Lung (tissue), 12 donors: ENCODE measurements around the gene PROX2. TPM values are rescaled to one million over a fixed set of nuclear protein-coding genes. Genes with fewer than 3 reads are reported as not detected.
A peak's percentile ranks its signal among the peaks of the same experiment; 100 is the strongest.

Source experiments
- ATAC-seq: fragments of 200-7000 bp; cut with Tn5 transposase; one replicate; pipeline ENCODE4 v1.9.1; 2020; ENCODE audit warnings: moderate number of reproducible peaks; ENCODE audit not compliant: insufficient read depth, low FRiP score
- DNase-seq, 3 donors: peaks; one replicate each; pipeline ENCODE4 v3.0.0-alpha.2; 2013 to 2017
- H3K27ac ChIP-seq, 2 donors: one replicate each; pipeline ENCODE4 v1.5.1; 2013; ENCODE audit warnings: mild to moderate bottlenecking in 2 of 2, moderate library complexity in 2 of 2, control low read depth in 1 of 2, inconsistent platforms in 1 of 2, low read depth in 1 of 2, low read length in 1 of 2
- H3K27me3 ChIP-seq, 3 donors: one replicate each; pipeline ENCODE4 v1.5.1; 2013; ENCODE audit warnings: low read length in 2 of 3; ENCODE audit not compliant: control insufficient read depth in 3 of 3, insufficient read depth in 3 of 3
- H3K36me3 ChIP-seq, 4 donors: one replicate each; pipeline ENCODE4 v1.5.1; 2013; ENCODE audit warnings: low read length in 4 of 4, mild to moderate bottlenecking in 1 of 4, moderate library complexity in 1 of 4; ENCODE audit not compliant: control insufficient read depth in 4 of 4, insufficient read depth in 4 of 4
- H3K4me1 ChIP-seq, 5 donors: one replicate each; pipeline ENCODE4 v1.5.1; 2013; ENCODE audit warnings: low read length in 5 of 5, mild to moderate bottlenecking in 2 of 5, moderate library complexity in 1 of 5; ENCODE audit not compliant: control insufficient read depth in 5 of 5, insufficient read depth in 5 of 5
- H3K4me3 ChIP-seq: one replicate; pipeline ENCODE4 v1.5.1; 2013; ENCODE audit warnings: mild to moderate bottlenecking, control low read depth, moderate library complexity
- H3K9ac ChIP-seq, 2 donors: one replicate each; pipeline ENCODE4 v1.5.1; 2013; ENCODE audit warnings: low read length in 2 of 2, control low read depth in 1 of 2; ENCODE audit not compliant: insufficient read depth in 1 of 2
- H3K9me3 ChIP-seq, 4 donors: one replicate each; pipeline ENCODE4 v1.5.1; 2013; ENCODE audit warnings: low read length in 3 of 4, mild to moderate bottlenecking in 1 of 4, moderate library complexity in 1 of 4; ENCODE audit not compliant: control insufficient read depth in 4 of 4, insufficient read depth in 3 of 4
- CTCF ChIP-seq: IDR thresholded peaks from 2 replicates; pipeline ENCODE4 v1.5.1; 2012; ENCODE audit warnings: mild to moderate bottlenecking; ENCODE audit errors: control extremely low read depth, extremely low read depth
- WGBS, 2 donors: extraction: QIAGEN DNeasy Blood & Tissue Kit; methylation state at CpG; one replicate each; pipeline ENCODE4 v1.1.7; 2013; 5-methylcytosine and 5-hydroxymethylcytosine counted together
- polyA plus RNA-seq, 2 donors: library from polyadenylated mRNA; stranded (reverse); fragments of 200-250 nt; gene quantifications; one replicate each; pipeline ENCODE4 v1.2.1, GENCODE V29; 2013
- total RNA-seq, 2 donors: library from RNA; depleted of rRNA in 1 of 2; stranded (reverse); fragments of >200 nt in 1 of 2; gene quantifications; one replicate each; pipeline ENCODE4 v1.2.1, GENCODE V29; 2014 to 2021
- donor health status: control.
- donor health status: control.
- donor health status: Bipolar disorder and iron deficiency.
- donor health status: healthy.
- donor health status: DM: yes; HTN: yes; CAD: no.

Gene PROX2
- total and polyA plus RNA-seq, 4 donors = 0.01 to 0.09 TPM; not detected in 2

DNA sequence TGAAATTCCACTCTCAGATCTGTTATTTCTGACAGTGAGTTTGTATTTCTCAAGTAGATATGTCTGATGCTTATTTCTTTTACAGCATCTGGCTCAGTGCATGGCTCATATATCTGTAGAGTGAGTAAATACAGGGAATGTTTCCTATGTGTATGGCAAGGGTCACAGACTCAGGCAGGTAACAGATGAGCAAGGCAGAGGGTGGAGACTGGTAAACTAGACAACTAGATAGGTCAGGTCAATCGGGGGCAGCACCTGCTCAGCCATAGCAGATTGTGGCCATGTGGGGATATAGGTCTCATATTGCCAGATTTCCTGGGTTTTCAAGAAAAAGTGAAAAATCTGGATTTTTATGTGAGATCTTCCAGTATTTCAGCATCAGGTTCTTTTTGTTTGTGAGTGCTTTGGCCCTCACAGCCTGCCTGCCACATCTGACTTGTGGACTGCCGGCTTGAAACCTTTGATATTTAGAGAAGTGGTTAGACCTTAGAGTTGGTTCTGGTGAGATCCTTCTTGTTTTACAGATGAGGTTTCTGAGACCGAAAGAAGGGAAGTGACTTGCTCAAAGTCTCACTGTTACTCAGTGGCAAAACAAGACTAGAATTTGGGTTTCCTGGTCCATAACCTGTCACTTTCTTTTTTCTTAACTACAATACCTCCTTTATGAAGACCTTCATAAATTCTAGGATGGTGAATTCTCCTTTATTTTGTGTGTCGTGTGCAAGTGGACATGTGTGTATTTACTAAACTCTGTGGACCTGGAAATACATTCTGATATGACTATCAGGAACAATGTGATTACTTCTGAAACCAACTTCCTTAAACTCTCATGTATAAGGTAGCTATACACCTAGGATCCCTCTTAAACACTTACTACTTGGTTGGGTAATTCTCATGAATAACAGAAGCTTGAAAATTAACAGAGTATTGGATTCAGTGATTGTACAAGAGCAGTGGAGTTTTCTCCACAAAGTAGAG, 34.4 kb downstream of the PROX2 start:
- Histone ChIP-seq H3K27ac (no peak overlapping the region), H3K9ac (no peak overlapping the region), H3K27me3 (no peaks in the 10 kb centered on the region), H3K4me3 (no peak overlapping the region), H3K4me1 (peaks cover 0 to 4% (median 0%) of the 10 kb centered on the region in 5 donors), H3K36me3 (peaks cover 0 to 8% (median 5%) of the 10 kb centered on the region in 4 donors), H3K9me3 (no peaks in the 10 kb centered on the region)
- 70 to 74% methylated on average over 4 of the region's 4 CpGs for WGBS, 2 donors
- DNase-seq (no peak), ATAC-seq (no peak)
- TF ChIP-seq CTCF = no peak

DNA sequence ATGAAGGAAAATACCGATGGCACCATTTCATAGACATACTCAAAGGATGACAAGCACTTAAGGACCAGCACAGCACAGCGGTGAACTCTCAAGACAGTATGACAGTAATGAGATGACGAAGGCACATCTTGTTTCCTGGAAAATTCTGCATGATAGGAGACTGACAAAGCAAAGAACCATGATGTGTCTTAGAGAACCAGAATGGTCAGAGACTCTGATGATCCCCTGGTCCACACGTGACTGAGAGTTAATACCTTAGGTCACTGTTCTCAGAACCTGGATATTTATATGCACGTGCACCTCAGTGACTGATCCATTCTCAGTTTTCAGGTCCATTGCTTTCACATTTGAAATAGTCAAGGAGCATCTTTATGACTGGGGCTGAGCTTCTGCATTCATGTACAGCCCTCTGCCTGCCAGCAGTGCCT, 35.3 kb downstream of the PROX2 start:
- no peak overlapping the region for H3K27ac ChIP-seq
- H3K27me3 ChIP-seq = no peaks in the 10 kb centered on the region
- TF ChIP-seq CTCF = no peak
- H3K4me3 ChIP-seq = no peak overlapping the region
- H3K4me1 ChIP-seq = peaks cover 0 to under 1% (median 0%) of the 10 kb centered on the region in 5 donors
- ATAC-seq (no peak), DNase-seq (no peak)
- H3K9ac ChIP-seq = no peak overlapping the region
- H3K9me3 ChIP-seq = no peaks in the 10 kb centered on the region
- WGBS, 2 donors = 91 to 97% methylated on average over 5 of the region's 5 CpGs
- peaks cover 3 to 8% (median 6%) of the 10 kb centered on the region in 4 donors for H3K36me3 ChIP-seq

- ATAC-seq = no peak
- 28 to 29% methylated on average over 2 of the region's 2 CpGs for WGBS, 2 donors
- no peak for TF ChIP-seq CTCF
These were observed 37.8 kb downstream of the PROX2 start for GRCh38 chr14:74838166-74838565.

More at GRCh38 chr14:74838166-74838565, 37.8 kb downstream of the PROX2 start:
- peak in 2 of 3 donors; percentile 13 to 27 for DNase-seq
- Histone ChIP-seq H3K9me3 (no peaks in the 10 kb centered on the region), H3K9ac (peak overlapping the region in 1 of 2 donors; percentile 43), H3K27ac (no peak overlapping the region), H3K4me1 (no peaks in the 10 kb centered on the region), H3K27me3 (no peaks in the 10 kb centered on the region), H3K36me3 (peaks cover 4 to 19% (median 11%) of the 10 kb centered on the region in 4 donors), H3K4me3 (no peak overlapping the region)
